SK-N-SH (cell line): Measurements from ENCODE around the gene TNRC6C. TPM values are rescaled to one million over a fixed set of nuclear protein-coding genes. Genes with fewer than 3 reads are reported as not detected.
"Not testable (repeated sequence)": the region's sequence is repeated elsewhere in the genome, so short reads cannot be mapped to it uniquely, and the experiment has no call there.

Experiments used
- CTCF ChIA-PET: fragments of 300-600, 350-600 bp; formaldehyde crosslinking; extraction: SDS; loops from one replicate; lab custom pipeline; 2021; lab: Yijun Ruan, JAX
- POLR2A ChIA-PET: fragments of 350-600 bp; sonication (Branson Sonifier 250); formaldehyde crosslinking; extraction: SDS; loops from one replicate; lab custom pipeline; 2020; ENCODE audit warnings: antibody characterized with exemption, inconsistent platforms; lab: Yijun Ruan, JAX
- DNase-seq: peaks from one replicate; pipeline ENCODE4 v3.0.0; 2012
- H2AFZ ChIP-seq: fragments of 200-600 bp; sonication (generic); 2 replicates; pipeline ENCODE4 v1.8.1; 2016; ENCODE audit warnings: antibody characterized with exemption, mild to moderate bottlenecking, low read depth
- H3F3A ChIP-seq: fragments of 200-600 bp; sonication (generic); replicated peaks from 2 replicates; pipeline ENCODE3; 2016; ENCODE audit warnings: antibody characterized with exemption, mild to moderate bottlenecking; ENCODE audit not compliant: insufficient read depth
- H3K27ac ChIP-seq, 2 experiments: fragments of 200-500 bp in 1 of 2; fragments of 200-600 bp in 1 of 2; sonication (Bioruptor generic) in 1 of 2; sonication (generic), shearing (Covaris generic) in 1 of 2; 2 replicates each; pipeline versions ENCODE4 v1.5.1 to v1.6.1; 2014 to 2016; ENCODE audit warnings: low read depth in 2 of 2, inconsistent platforms in 1 of 2, low read length in 1 of 2, mild to moderate bottlenecking in 1 of 2, mixed read lengths in 1 of 2
- H3K27me3 ChIP-seq: fragments of 200-600 bp; sonication (generic), shearing (Covaris generic); 2 replicates; pipeline ENCODE4 v1.6.1; 2016; ENCODE audit warnings: mixed run types; ENCODE audit not compliant: insufficient read depth
- H3K36me3 ChIP-seq, 2 experiments: fragments of 200-500 bp in 1 of 2; fragments of 200-600 bp in 1 of 2; sonication (Bioruptor generic) in 1 of 2; sonication (generic) in 1 of 2; replicated peaks in 1 of 2; 2 replicates each; pipeline versions ENCODE3 to v1.5.1; 2014 to 2016; ENCODE audit warnings: low read length in 1 of 2, mild to moderate bottlenecking in 1 of 2; ENCODE audit not compliant: insufficient read depth in 2 of 2, control insufficient read depth in 1 of 2
- H3K4me1 ChIP-seq, 2 experiments: fragments of 200-500 bp in 1 of 2; fragments of 200-600 bp in 1 of 2; sonication (Bioruptor generic) in 1 of 2; sonication (generic), shearing (Covaris generic) in 1 of 2; 2 replicates each; pipeline versions ENCODE4 v1.5.1 to v1.6.1; 2014 to 2016; ENCODE audit warnings: low read depth in 1 of 2, low read length in 1 of 2, mixed run types in 1 of 2; ENCODE audit not compliant: insufficient read depth in 2 of 2, control insufficient read depth in 1 of 2
- H3K4me2 ChIP-seq: fragments of 200-600 bp; sonication (generic), shearing (Covaris generic); 2 replicates; pipeline ENCODE4 v1.6.1; 2017; ENCODE audit warnings: mixed run types
- H3K4me3 ChIP-seq, 2 experiments: fragments of 200-500 bp in 1 of 2; fragments of 200-600 bp in 1 of 2; sonication (Bioruptor generic) in 1 of 2; sonication (generic), shearing (Covaris generic) in 1 of 2; 2 replicates each; pipeline versions ENCODE4 v1.5.1 to v1.8.1; 2014 to 2016; ENCODE audit warnings: low read depth in 2 of 2, inconsistent platforms in 1 of 2, low read length in 1 of 2, mild to moderate bottlenecking in 1 of 2, mixed read lengths in 1 of 2, moderate library complexity in 1 of 2
- H3K79me2 ChIP-seq: fragments of 200-600 bp; sonication (generic); 2 replicates; pipeline ENCODE4 v1.8.1; 2017; ENCODE audit warnings: mild to moderate bottlenecking; ENCODE audit not compliant: insufficient read depth
- H3K9ac ChIP-seq: fragments of 200-600 bp; sonication (generic); 2 replicates; pipeline ENCODE4 v1.6.1; 2017; ENCODE audit warnings: mixed run types
- H3K9me2 ChIP-seq: fragments of 200-600 bp; sonication (generic); 2 replicates; pipeline ENCODE4 v1.6.1; 2017; ENCODE audit warnings: mixed run types
- H3K9me3 ChIP-seq: fragments of 200-600 bp; sonication (generic); 2 replicates; pipeline ENCODE4 v1.6.1; 2017; ENCODE audit warnings: mixed run types, mild to moderate bottlenecking, moderate library complexity
- H4K20me1 ChIP-seq: fragments of 200-600 bp; sonication (generic); 2 replicates; pipeline ENCODE4 v1.6.1; 2017; ENCODE audit warnings: mild to moderate bottlenecking, mixed run types; ENCODE audit not compliant: insufficient read depth
- CHD2 ChIP-seq: fragments of 150-350 bp; IDR thresholded peaks from 2 replicates; pipeline ENCODE4 v1.6.1; 2018; ENCODE audit warnings: low read length; ENCODE audit not compliant: partially characterized antibody
- ELF1 ChIP-seq: IDR thresholded peaks from 2 replicates; pipeline ENCODE4 v1.4.0; 2012
- EP300 ChIP-seq, 2 experiments: IDR thresholded peaks; 2 replicates each; pipeline versions ENCODE4 v1.4.0 to v1.6.1; 2012; ENCODE audit warnings: borderline replicate concordance in 1 of 2, low read depth in 1 of 2, low read length in 1 of 2
- EZH2phosphoT487 ChIP-seq: fragments of 200-600 bp; sonication (generic); IDR thresholded peaks from 2 replicates; pipeline ENCODE4 v1.6.1; 2017; ENCODE audit warnings: low read depth, mixed run types, mild to moderate bottlenecking, antibody characterized with exemption, moderate library complexity, borderline replicate concordance
- FOXJ3 ChIP-seq: sonication (generic); formaldehyde crosslinking; IDR thresholded peaks from 2 replicates; pipeline ENCODE4 v1.5.1; 2020; ENCODE audit warnings: mild to moderate bottlenecking, missing genetic modification reagents
- GABPA ChIP-seq: IDR thresholded peaks from 2 replicates; pipeline ENCODE4 v1.4.0; 2012; ENCODE audit warnings: low read depth, mild to moderate bottlenecking
- JUND ChIP-seq: IDR thresholded peaks from 2 replicates; pipeline ENCODE4 v1.4.0; 2012
- MAX ChIP-seq: IDR thresholded peaks from 2 replicates; pipeline ENCODE4 v1.4.0; 2012; ENCODE audit warnings: low read depth
- MEF2A ChIP-seq: IDR thresholded peaks from 2 replicates; pipeline ENCODE4 v1.4.0; 2012; ENCODE audit warnings: low read depth, borderline replicate concordance
- NFIC ChIP-seq: IDR thresholded peaks from 2 replicates; pipeline ENCODE4 v1.4.0; 2012; ENCODE audit warnings: borderline replicate concordance
- POLR2AphosphoS5 ChIP-seq: IDR thresholded peaks from 2 replicates; pipeline ENCODE4 v1.6.1; 2012; ENCODE audit warnings: low read depth, low read length
- RCOR1 ChIP-seq: fragments of 150-350 bp; IDR thresholded peaks from 2 replicates; pipeline ENCODE4 v1.6.1; 2017; ENCODE audit warnings: antibody characterized with exemption, low read length
- RFX5 ChIP-seq: IDR thresholded peaks from 2 replicates; pipeline ENCODE4 v1.6.1; 2012; ENCODE audit warnings: mild to moderate bottlenecking, improper control_type of control experiment, low read length
- SIN3A ChIP-seq: IDR thresholded peaks from 2 replicates; pipeline ENCODE4 v1.6.1; 2012; ENCODE audit warnings: low read depth, mild to moderate bottlenecking, low read length, moderate library complexity, borderline replicate concordance
- TCF12 ChIP-seq: IDR thresholded peaks from 2 replicates; pipeline ENCODE4 v1.4.0; 2012
- ZBTB33 ChIP-seq: IDR thresholded peaks from 2 replicates; pipeline ENCODE4 v1.4.0; 2012; ENCODE audit warnings: low read depth, borderline replicate concordance
- WGBS: methylation state at CpG from one replicate; pipeline ENCODE4 v1.1.6; 2017; ENCODE audit warnings: low lambda C conversion rate; 5-methylcytosine and 5-hydroxymethylcytosine counted together
- polyA plus RNA-seq, 3 experiments: library from polyadenylated mRNA; depleted of rRNA; stranded (reverse); fragments of >200 nt; gene quantifications; 2 replicates each; pipeline ENCODE4 v1.2.3, GENCODE V29; 2012
- TF ChIP-seq, protein P1 (sequence below): IDR thresholded peaks from 2 replicates; pipeline ENCODE4; 2012
- TF ChIP-seq, protein P2 (sequence below): fragments of 200-600 bp; sonication (generic); IDR thresholded peaks from 2 replicates; pipeline ENCODE4 v1.6.1; 2017; ENCODE audit warnings: antibody characterized with exemption, mild to moderate bottlenecking, moderate library complexity

The TNRC6C gene
- polyA plus RNA-seq, 1 of the 3 experiments (the other 2 are of a cell fraction) = 2.2 TPM

GRCh38 chr17:78082355-78082872 is 123.9 kb downstream of the TNRC6C start:
- H4K20me1 ChIP-seq, POLR2A ChIA-PET, H3K27me3 ChIP-seq, H2AFZ ChIP-seq, H3K79me2 ChIP-seq, H3K9ac ChIP-seq, H3F3A ChIP-seq, H3K4me2 ChIP-seq, H3K4me3 ChIP-seq, H3K27ac ChIP-seq, H3K4me1 ChIP-seq, H3K9me2 ChIP-seq, H3K9me3 ChIP-seq, DNase-seq: not testable (repeated sequence)
- CTCF ChIA-PET = interaction anchor here (0.6 to 4.2 kb wide), 4 partner anchors 10 to 94 kb away, joined by 3 to 42 read pairs (median 26); no protein-coding TSS in a partner anchor
- peaks cover 55 to 73% of the 10 kb centered on the region in 2 experiments for H3K36me3 ChIP-seq
- 99% methylated on average over 5 of the region's 5 CpGs for WGBS

DNA sequence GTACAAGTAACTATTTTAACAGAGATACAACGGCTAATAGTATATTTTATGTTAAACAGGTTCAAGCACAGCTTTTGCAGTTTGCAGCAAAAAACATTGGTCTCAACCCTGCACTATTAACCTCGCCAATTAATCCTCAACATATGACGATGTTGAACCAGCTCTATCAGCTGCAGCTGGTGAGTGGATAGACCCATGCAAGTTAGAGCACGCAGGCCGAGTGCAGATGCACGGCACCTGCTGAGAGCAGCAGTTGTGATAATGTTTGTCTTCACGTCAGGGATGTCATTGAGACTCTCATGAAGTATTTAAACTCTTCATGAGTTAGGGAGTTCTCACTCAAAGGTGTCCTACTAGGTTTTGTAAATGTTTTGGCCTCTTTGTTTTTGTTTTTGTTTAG is 124.5 kb downstream of the TNRC6C start:
- no peak overlapping the region for H3K27ac ChIP-seq
- H3K4me3 ChIP-seq = no peak overlapping the region
- no peak overlapping the region for H3K9ac ChIP-seq
- H2AFZ ChIP-seq = no peak overlapping the region
- DNase-seq = no peak
- H3K27me3 ChIP-seq = no peaks in the 10 kb centered on the region
- H4K20me1 ChIP-seq = no peaks in the 10 kb centered on the region
- H3K9me3 ChIP-seq = no peaks in the 10 kb centered on the region
- H3K4me2 ChIP-seq = no peak overlapping the region
- no peaks in the 10 kb centered on the region for H3K79me2 ChIP-seq
- peaks cover 58 to 73% of the 10 kb centered on the region in 2 experiments for H3K36me3 ChIP-seq
- POLR2A ChIA-PET = no interaction called here
- 98% methylated on average over 7 of the region's 7 CpGs for WGBS
- no peaks in the 10 kb centered on the region for H3K9me2 ChIP-seq
- CTCF ChIA-PET = interaction anchor here (0.6 to 4.2 kb wide), 7 partner anchors 9 to 93 kb away, joined by 3 to 42 read pairs (median 4); no protein-coding TSS in a partner anchor
- TF ChIP-seq POLR2AphosphoS5 (no peak), GABPA (no peak)
- H3K4me1 ChIP-seq = no peaks in the 10 kb centered on the region
- no peaks in the 10 kb centered on the region for H3F3A ChIP-seq

GRCh38 chr17:78086740-78087139 is 128.2 kb downstream of the TNRC6C start:
- ChIA-PET CTCF (interaction anchor here (1.0 to 3.4 kb wide), 6 partner anchors 10 to 73 kb away, joined by 3 to 29 read pairs (median 10); no protein-coding TSS in a partner anchor), POLR2A (no interaction called here)
- Histone ChIP-seq H3F3A (no peaks in the 10 kb centered on the region), H3K4me1 (no peaks in the 10 kb centered on the region), H3K4me2 (no peak overlapping the region), H3K4me3 (no peak overlapping the region), H4K20me1 (no peaks in the 10 kb centered on the region), H3K9me2 (no peaks in the 10 kb centered on the region), H3K36me3 (peaks cover 55 to 74% of the 10 kb centered on the region in 2 experiments), H3K27ac (no peak overlapping the region), H3K9ac (no peak overlapping the region), H3K9me3 (no peaks in the 10 kb centered on the region), H2AFZ (no peak overlapping the region), H3K79me2 (no peaks in the 10 kb centered on the region), H3K27me3 (no peaks in the 10 kb centered on the region)
- 94% methylated on average over 13 of the region's 13 CpGs for WGBS
- no peak for DNase-seq
- no peak for TF ChIP-seq RCOR1
- no peak for TF ChIP-seq EP300 (IDR thresholded peaks at IDR 0.05; ENCODE audit: borderline replicate concordance in 1 of 2, low read depth in 1 of 2, low read length in 1 of 2)
- TF ChIP-seq NFIC = no peak
- TF ChIP-seq EZH2phosphoT487 = no peak
- TF ChIP-seq, protein P1, sequence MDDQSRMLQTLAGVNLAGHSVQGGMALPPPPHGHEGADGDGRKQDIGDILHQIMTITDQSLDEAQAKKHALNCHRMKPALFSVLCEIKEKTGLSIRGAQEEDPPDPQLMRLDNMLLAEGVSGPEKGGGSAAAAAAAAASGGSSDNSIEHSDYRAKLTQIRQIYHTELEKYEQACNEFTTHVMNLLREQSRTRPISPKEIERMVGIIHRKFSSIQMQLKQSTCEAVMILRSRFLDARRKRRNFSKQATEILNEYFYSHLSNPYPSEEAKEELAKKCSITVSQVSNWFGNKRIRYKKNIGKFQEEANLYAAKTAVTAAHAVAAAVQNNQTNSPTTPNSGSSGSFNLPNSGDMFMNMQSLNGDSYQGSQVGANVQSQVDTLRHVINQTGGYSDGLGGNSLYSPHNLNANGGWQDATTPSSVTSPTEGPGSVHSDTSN = no peak
- TF ChIP-seq TCF12 = no peak
- TF ChIP-seq SIN3A = no peak
- TF ChIP-seq CHD2 = no peak
- no peak for TF ChIP-seq MAX
- TF ChIP-seq POLR2AphosphoS5 = no peak
- no peak for TF ChIP-seq GABPA
- TF ChIP-seq RFX5 = no peak
- no peak for TF ChIP-seq MEF2A
- no peak for TF ChIP-seq ZBTB33
- TF ChIP-seq ELF1 = no peak
- no peak for TF ChIP-seq JUND
- TF ChIP-seq, protein P2, sequence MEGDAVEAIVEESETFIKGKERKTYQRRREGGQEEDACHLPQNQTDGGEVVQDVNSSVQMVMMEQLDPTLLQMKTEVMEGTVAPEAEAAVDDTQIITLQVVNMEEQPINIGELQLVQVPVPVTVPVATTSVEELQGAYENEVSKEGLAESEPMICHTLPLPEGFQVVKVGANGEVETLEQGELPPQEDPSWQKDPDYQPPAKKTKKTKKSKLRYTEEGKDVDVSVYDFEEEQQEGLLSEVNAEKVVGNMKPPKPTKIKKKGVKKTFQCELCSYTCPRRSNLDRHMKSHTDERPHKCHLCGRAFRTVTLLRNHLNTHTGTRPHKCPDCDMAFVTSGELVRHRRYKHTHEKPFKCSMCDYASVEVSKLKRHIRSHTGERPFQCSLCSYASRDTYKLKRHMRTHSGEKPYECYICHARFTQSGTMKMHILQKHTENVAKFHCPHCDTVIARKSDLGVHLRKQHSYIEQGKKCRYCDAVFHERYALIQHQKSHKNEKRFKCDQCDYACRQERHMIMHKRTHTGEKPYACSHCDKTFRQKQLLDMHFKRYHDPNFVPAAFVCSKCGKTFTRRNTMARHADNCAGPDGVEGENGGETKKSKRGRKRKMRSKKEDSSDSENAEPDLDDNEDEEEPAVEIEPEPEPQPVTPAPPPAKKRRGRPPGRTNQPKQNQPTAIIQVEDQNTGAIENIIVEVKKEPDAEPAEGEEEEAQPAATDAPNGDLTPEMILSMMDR = no peak
- no peak for TF ChIP-seq FOXJ3 (CRISPR knock-in tag)
